HG03521 (cell line): ENCODE results near the gene PXMP2.
"Not testable (repeated sequence)": the region's sequence is repeated elsewhere in the genome, so short reads cannot be mapped to it uniquely, and the experiment has no call there.

Experiments
- ATAC-seq: cut with Tn5 transposase; IDR thresholded peaks from one replicate; pipeline ENCODE4 v1.9.1; 2021; ENCODE audit warnings: mild to moderate bottlenecking, moderate library complexity; ENCODE audit not compliant: unreplicated experiment

Gene PXMP2

GRCh38 chr12:132690112-132690511 is 2.7 kb downstream of the PXMP2 start:
- ATAC-seq = no peak

GRCh38 chr12:132692030-132692429 is 4.6 kb downstream of the PXMP2 start:
- ATAC-seq = not testable (repeated sequence)

GRCh38 chr12:132694888-132695287 is 7.5 kb downstream of the PXMP2 start:
- ATAC-seq = not testable (repeated sequence)

- ATAC-seq = no peak
Observed at GRCh38 chr12:132695431-132695830, 8.0 kb downstream of the PXMP2 start.

- no peak for ATAC-seq
Observed at GRCh38 chr12:132698341-132698740, 11.0 kb downstream of the PXMP2 start.

- no peak for ATAC-seq
Observed at GRCh38 chr12:132700212-132700822, 12.9 kb downstream of the PXMP2 start.

- no peak for ATAC-seq
Observed at GRCh38 chr12:132702640-132703039, 15.3 kb downstream of the PXMP2 start.

GRCh38 chr12:132703641-132704040 is 16.3 kb downstream of the PXMP2 start:
- ATAC-seq = no peak

GRCh38 chr12:132707241-132707640 is 19.9 kb downstream of the PXMP2 start:
- ATAC-seq = no peak

- ATAC-seq = no peak
Observed at GRCh38 chr12:132708150-132708549, 20.8 kb downstream of the PXMP2 start.

- ATAC-seq = peak; percentile 20
Observed at GRCh38 chr12:132710043-132710404, 22.6 kb downstream of the PXMP2 start.

- peak; percentile 89 for ATAC-seq
Observed at GRCh38 chr12:132710405-132711079, 23.2 kb downstream of the PXMP2 start, which contains the start of gene PGAM5. TSS of gene PGAM5 (plus strand) at chr12:132710842. CDS start at chr12:132710877, 35 bp downstream.

GRCh38 chr12:132711080-132711843 is 23.9 kb downstream of the PXMP2 start:
- ATAC-seq = peak; percentile 9

GRCh38 chr12:132713123-132713522 is 25.7 kb downstream of the PXMP2 start:
- ATAC-seq = no peak

- no peak for ATAC-seq
Observed at GRCh38 chr12:132715874-132716273, 28.5 kb downstream of the PXMP2 start.

- no peak for ATAC-seq
Observed at GRCh38 chr12:132716356-132716755, 29.0 kb downstream of the PXMP2 start.

GRCh38 chr12:132717011-132717410 is 29.6 kb downstream of the PXMP2 start:
- no peak for ATAC-seq

GRCh38 chr12:132717531-132718387 is 30.4 kb downstream of the PXMP2 start:
- ATAC-seq = no peak

GRCh38 chr12:132718644-132719043 is 31.3 kb downstream of the PXMP2 start:
- no peak for ATAC-seq

GRCh38 chr12:132719141-132719953 is 32.0 kb downstream of the PXMP2 start:
- ATAC-seq = no peak
